Islet precursor cell (in vitro differentiated cells): ENCODE data around the gene BARHL1.
A peak's percentile ranks its signal among the peaks of the same experiment; 100 is the strongest.

Experiments
- DNase-seq: peaks from one replicate; pipeline ENCODE4 v3.0.0-alpha.2; 2018

Gene BARHL1

GRCh38 chr9:132588501-132589147 is 6.2 kb downstream of the BARHL1 start:
- no peak for DNase-seq

- no peak for DNase-seq
Measured at GRCh38 chr9:132589148-132590036, 7.0 kb downstream of the BARHL1 start.

GRCh38 chr9:132590037-132590317 is 7.6 kb downstream of the BARHL1 start:
- DNase-seq: no peak

GRCh38 chr9:132590318-132591182 is 8.1 kb downstream of the BARHL1 start:
- DNase-seq: no peak

- DNase-seq: no peak
Measured at GRCh38 chr9:132591244-132591643, 8.8 kb downstream of the BARHL1 start.

GRCh38 chr9:132591751-132592314 is 9.4 kb downstream of the BARHL1 start:
- DNase-seq: no peak

GRCh38 chr9:132592451-132592850 is 10.0 kb downstream of the BARHL1 start:
- no peak for DNase-seq

- no peak for DNase-seq
Measured at GRCh38 chr9:132594412-132594811, 12.0 kb downstream of the BARHL1 start.

GRCh38 chr9:132595319-132595718 is 12.9 kb downstream of the BARHL1 start:
- no peak for DNase-seq

GRCh38 chr9:132596200-132596599 is 13.8 kb downstream of the BARHL1 start:
- DNase-seq: no peak

GRCh38 chr9:132597073-132597775 is 14.8 kb downstream of the BARHL1 start:
- no peak for DNase-seq

- no peak for DNase-seq
Measured at GRCh38 chr9:132600326-132600984, 18.0 kb downstream of the BARHL1 start.

GRCh38 chr9:132602207-132602606 is 19.8 kb downstream of the BARHL1 start:
- DNase-seq: no peak

- peak; percentile 45 for DNase-seq
Measured at GRCh38 chr9:132605387-132605786, 23.0 kb downstream of the BARHL1 start.

- DNase-seq: no peak
Measured at GRCh38 chr9:132606066-132606465, 23.7 kb downstream of the BARHL1 start.

- DNase-seq: peak; percentile 14
Measured at GRCh38 chr9:132609184-132609583, 26.8 kb downstream of the BARHL1 start.

- DNase-seq: peak; percentile 43
Measured at GRCh38 chr9:132609829-132610228, 27.4 kb downstream of the BARHL1 start.

- DNase-seq: no peak
Measured at GRCh38 chr9:132610661-132611060, 28.3 kb downstream of the BARHL1 start.

GRCh38 chr9:132614324-132614723 is 31.9 kb downstream of the BARHL1 start:
- no peak for DNase-seq

GRCh38 chr9:132615774-132616173 is 33.4 kb downstream of the BARHL1 start:
- no peak for DNase-seq

GRCh38 chr9:132616725-132617124 is 34.3 kb downstream of the BARHL1 start:
- DNase-seq: no peak

GRCh38 chr9:132622159-132622558 is 39.8 kb downstream of the BARHL1 start:
- DNase-seq: no peak
